Natural killer cell (primary cell): ENCODE results near the gene NOL4L. TPM values are rescaled to one million over a fixed set of nuclear protein-coding genes. Genes with fewer than 3 reads are reported as not detected.

ENCODE experiments used
- ATAC-seq, 3 donors: fragments of 150-1000 bp in 2 of 3; fragments of 200-7000 bp in 1 of 3; cut with Tn5 transposase; 1 replicate in 1 of 3; 2 replicates in 2 of 3; pipeline ENCODE4 v1.10.0; 2021; ENCODE audit warnings: mild to moderate bottlenecking in 2 of 3, moderate library complexity in 2 of 3
- DNase-seq, 2 donors: peaks; one replicate each; pipeline versions ENCODE4 v3.0.0 to v3.0.0-alpha.2; 2013 to 2021; ENCODE audit warnings: mixed read lengths in 1 of 2
- H3K27ac ChIP-seq: one replicate; pipeline ENCODE4 v1.5.1; 2013; ENCODE audit warnings: mild to moderate bottlenecking, low read length
- H3K27me3 ChIP-seq: one replicate; pipeline ENCODE4 v1.6.1; 2013; ENCODE audit warnings: low read length; ENCODE audit not compliant: control insufficient read depth, insufficient read depth
- H3K36me3 ChIP-seq: one replicate; pipeline ENCODE4 v1.6.1; 2013; ENCODE audit warnings: low read length; ENCODE audit not compliant: control insufficient read depth, insufficient read depth
- H3K4me1 ChIP-seq: one replicate; pipeline ENCODE4 v1.6.1; 2013; ENCODE audit warnings: low read length; ENCODE audit not compliant: control insufficient read depth, insufficient read depth
- H3K4me3 ChIP-seq: one replicate; pipeline ENCODE4 v1.5.1; 2013; ENCODE audit warnings: low read length
- H3K9me3 ChIP-seq: one replicate; pipeline ENCODE4 v1.6.1; 2013; ENCODE audit warnings: low read length; ENCODE audit not compliant: control insufficient read depth, insufficient read depth
- H3K27ac Mint-ChIP-seq, 2 donors: one replicate each; pipeline ENCODE4 v1.8.0; 2022; ENCODE audit warnings: mild to moderate bottlenecking in 2 of 2, mixed read lengths in 2 of 2, moderate library complexity in 1 of 2
- H3K27me3 Mint-ChIP-seq, 2 donors: one replicate each; pipeline ENCODE4 v1.8.0; 2022; ENCODE audit warnings: low read depth in 2 of 2, mixed read lengths in 2 of 2
- H3K36me3 Mint-ChIP-seq: one replicate; pipeline ENCODE4 v1.8.0; 2022; ENCODE audit warnings: mixed read lengths
- H3K4me1 Mint-ChIP-seq, 2 donors: one replicate each; pipeline ENCODE4 v1.8.0; 2022; ENCODE audit warnings: mixed read lengths in 2 of 2
- H3K4me3 Mint-ChIP-seq: one replicate; pipeline ENCODE4 v1.8.0; 2022; ENCODE audit warnings: mild to moderate bottlenecking, moderate library complexity, mixed read lengths
- H3K9me3 Mint-ChIP-seq, 2 donors: one replicate each; pipeline ENCODE4 v1.8.0; 2022; ENCODE audit warnings: mixed read lengths in 2 of 2
- CTCF ChIP-seq: fragments of 200-600 bp; IDR thresholded peaks from one replicate; pipeline ENCODE4 v1.8.0; 2022; ENCODE audit warnings: antibody characterized with exemption
- WGBS: methylation state at CpG from one replicate; pipeline ENCODE4 v1.1.7; 2013; ENCODE audit warnings: missing lambda C conversion rate; ENCODE audit not compliant: insufficient coverage; 5-methylcytosine and 5-hydroxymethylcytosine counted together
- intact Hi-C: fragments of 100-400 bp; cut with micrococcal nuclease; formaldehyde crosslinking; loops from one replicate; pipeline ENCODE4 v1.14.2; 2022
- total RNA-seq, 4 donors: library from RNA; stranded (reverse); fragments of 120-200 nt in 1 of 4; gene quantifications; one replicate each; pipeline versions ENCODE4 v1.2.3 to v1.2.4, GENCODE V29; 2013 to 2022

NOL4L gene
- total RNA-seq, 3 donors from 2014 or later (not counting 1 experiment from before 2014, with no cell fraction given) = 101 to 136 (median 114) TPM

- Histone ChIP-seq H3K27ac (no peak overlapping the region), H3K4me3 (no peak overlapping the region), H3K27me3 (no peaks in the 10 kb centered on the region), H3K4me1 (peaks cover 6% of the 10 kb centered on the region), H3K36me3 (no peaks in the 10 kb centered on the region), H3K9me3 (no peaks in the 10 kb centered on the region)
- H3K27me3 Mint-ChIP-seq = no peaks in the 10 kb centered on the region
- no peaks in the 10 kb centered on the region for H3K36me3 Mint-ChIP-seq
- intact Hi-C loops = no loop called here
- no peak overlapping the region for H3K4me3 Mint-ChIP-seq
- ATAC-seq (no peak), DNase-seq (no peak)
- H3K9me3 Mint-ChIP-seq = no peaks in the 10 kb centered on the region
- H3K27ac Mint-ChIP-seq = no peak overlapping the region
- H3K4me1 Mint-ChIP-seq = no peaks in the 10 kb centered on the region
- no peak for TF ChIP-seq CTCF
- 92% methylated on average over 16 of the region's 16 CpGs for WGBS
These were observed 36.9 kb upstream of the NOL4L start for GRCh38 chr20:32621891-32622584.

- Histone ChIP-seq H3K27ac (no peak overlapping the region), H3K4me1 (no peaks in the 10 kb centered on the region), H3K27me3 (no peaks in the 10 kb centered on the region), H3K9me3 (no peaks in the 10 kb centered on the region), H3K36me3 (no peaks in the 10 kb centered on the region), H3K4me3 (no peak overlapping the region)
- no peak overlapping the region for H3K4me3 Mint-ChIP-seq
- intact Hi-C loops = no loop called here
- no peaks in the 10 kb centered on the region for H3K36me3 Mint-ChIP-seq
- H3K9me3 Mint-ChIP-seq = no peaks in the 10 kb centered on the region
- peaks cover 0 to under 1% of the 10 kb centered on the region in 2 donors for H3K4me1 Mint-ChIP-seq
- no peaks in the 10 kb centered on the region for H3K27me3 Mint-ChIP-seq
- DNase-seq (no peak), ATAC-seq (no peak)
- no peak overlapping the region for H3K27ac Mint-ChIP-seq
- 89% methylated on average over 5 of the region's 5 CpGs for WGBS
- no peak for TF ChIP-seq CTCF
These were observed 36.1 kb upstream of the NOL4L start for GRCh38 chr20:32621071-32621890.

GRCh38 chr20:32619586-32619985 lies 34.5 kb upstream of the NOL4L start:
- H3K27ac ChIP-seq = no peak overlapping the region
- H3K4me1 ChIP-seq = no peaks in the 10 kb centered on the region
- H3K27ac Mint-ChIP-seq = no peak overlapping the region
- no peak overlapping the region for H3K4me3 Mint-ChIP-seq
- H3K4me1 Mint-ChIP-seq = peaks cover 0 to 10% of the 10 kb centered on the region in 2 donors
- no peak overlapping the region for H3K4me3 ChIP-seq
- TF ChIP-seq CTCF = no peak
- 91% methylated on average over 8 of the region's 8 CpGs for WGBS
- no peaks in the 10 kb centered on the region for H3K27me3 Mint-ChIP-seq
- no peak for DNase-seq
- H3K27me3 ChIP-seq = no peaks in the 10 kb centered on the region
- no peak for ATAC-seq
- no peaks in the 10 kb centered on the region for H3K9me3 ChIP-seq
- no peaks in the 10 kb centered on the region for H3K36me3 ChIP-seq
- no peaks in the 10 kb centered on the region for H3K36me3 Mint-ChIP-seq
- intact Hi-C loops = no loop called here
- no peaks in the 10 kb centered on the region for H3K9me3 Mint-ChIP-seq
